ENCODE measurements around the gene HSBP1.

DNA sequence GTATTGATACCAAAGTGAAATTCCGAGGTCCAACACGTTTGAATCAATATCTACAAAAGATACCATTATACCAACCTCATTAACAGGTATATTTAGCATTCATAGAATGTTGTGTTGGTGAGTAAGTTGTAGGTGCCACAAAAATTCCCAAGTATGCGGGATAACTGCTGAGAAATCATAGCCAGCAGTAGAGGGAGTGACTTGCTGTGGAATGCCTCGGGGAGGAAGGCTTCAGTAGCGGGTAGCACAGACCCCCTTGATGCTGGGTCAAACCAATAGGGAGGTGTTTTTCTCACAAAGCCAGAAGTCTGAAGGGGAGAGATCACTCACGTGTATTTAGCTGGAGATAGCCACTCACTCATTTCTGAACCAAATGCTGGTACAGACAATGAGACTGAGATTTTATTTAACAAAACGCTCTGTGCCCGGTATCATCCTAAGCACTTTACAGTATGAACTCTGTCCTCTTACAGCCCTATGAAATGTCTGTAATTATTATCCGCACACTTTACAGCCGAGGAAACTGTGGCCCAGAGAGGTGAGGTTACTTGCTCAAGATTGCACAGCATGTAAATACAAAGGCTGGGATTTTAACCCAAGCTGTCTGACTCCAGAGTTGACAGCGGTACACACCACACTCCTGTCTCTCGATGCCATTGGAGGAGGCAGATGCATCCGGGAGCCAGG is 23.1 kb downstream of the HSBP1 start:
- TF ChIP-seq, protein P1, sequence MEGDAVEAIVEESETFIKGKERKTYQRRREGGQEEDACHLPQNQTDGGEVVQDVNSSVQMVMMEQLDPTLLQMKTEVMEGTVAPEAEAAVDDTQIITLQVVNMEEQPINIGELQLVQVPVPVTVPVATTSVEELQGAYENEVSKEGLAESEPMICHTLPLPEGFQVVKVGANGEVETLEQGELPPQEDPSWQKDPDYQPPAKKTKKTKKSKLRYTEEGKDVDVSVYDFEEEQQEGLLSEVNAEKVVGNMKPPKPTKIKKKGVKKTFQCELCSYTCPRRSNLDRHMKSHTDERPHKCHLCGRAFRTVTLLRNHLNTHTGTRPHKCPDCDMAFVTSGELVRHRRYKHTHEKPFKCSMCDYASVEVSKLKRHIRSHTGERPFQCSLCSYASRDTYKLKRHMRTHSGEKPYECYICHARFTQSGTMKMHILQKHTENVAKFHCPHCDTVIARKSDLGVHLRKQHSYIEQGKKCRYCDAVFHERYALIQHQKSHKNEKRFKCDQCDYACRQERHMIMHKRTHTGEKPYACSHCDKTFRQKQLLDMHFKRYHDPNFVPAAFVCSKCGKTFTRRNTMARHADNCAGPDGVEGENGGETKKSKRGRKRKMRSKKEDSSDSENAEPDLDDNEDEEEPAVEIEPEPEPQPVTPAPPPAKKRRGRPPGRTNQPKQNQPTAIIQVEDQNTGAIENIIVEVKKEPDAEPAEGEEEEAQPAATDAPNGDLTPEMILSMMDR (IDR thresholded peaks at IDR 0.05; ENCODE audit: control extremely low read depth in 1 of 3, insufficient read depth in 1 of 3, low read depth in 1 of 3, low read length in 3 of 3), result no peak
- TF ChIP-seq POLR2AphosphoS5 (IDR thresholded peaks at IDR 0.05; ENCODE audit: low read depth, low read length) (no peak), EZH2 (IDR thresholded peaks at IDR 0.05; ENCODE audit: low read depth, low read length, severe bottlenecking) (no peak), SUZ12 (IDR thresholded peaks at IDR 0.05; ENCODE audit: low read length) (no peak), SP1 (IDR thresholded peaks at IDR 0.05; ENCODE audit: low read depth, low read length) (no peak), CEBPB (IDR thresholded peaks at IDR 0.05; ENCODE audit: low read depth, low read length) (no peak), YY1 (IDR thresholded peaks at IDR 0.05; ENCODE audit: low read depth, low read length) (no peak), FOSL1 (IDR thresholded peaks at IDR 0.05; ENCODE audit: insufficient read depth, low read depth, low read length) (no peak), TCF12 (IDR thresholded peaks at IDR 0.05; ENCODE audit: low read depth, low read length) (no peak), JUN (IDR thresholded peaks at IDR 0.05; ENCODE audit: low read depth, low read length) (no peak), SRF (IDR thresholded peaks at IDR 0.05; ENCODE audit: low read depth, low read length) (no peak), CHD1 (IDR thresholded peaks at IDR 0.05; ENCODE audit: low read depth, low read length) (no peak)
- TF ChIP-seq, protein P2, sequence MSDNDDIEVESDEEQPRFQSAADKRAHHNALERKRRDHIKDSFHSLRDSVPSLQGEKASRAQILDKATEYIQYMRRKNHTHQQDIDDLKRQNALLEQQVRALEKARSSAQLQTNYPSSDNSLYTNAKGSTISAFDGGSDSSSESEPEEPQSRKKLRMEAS (IDR thresholded peaks at IDR 0.05), result no peak
- TF ChIP-seq, protein P3, sequence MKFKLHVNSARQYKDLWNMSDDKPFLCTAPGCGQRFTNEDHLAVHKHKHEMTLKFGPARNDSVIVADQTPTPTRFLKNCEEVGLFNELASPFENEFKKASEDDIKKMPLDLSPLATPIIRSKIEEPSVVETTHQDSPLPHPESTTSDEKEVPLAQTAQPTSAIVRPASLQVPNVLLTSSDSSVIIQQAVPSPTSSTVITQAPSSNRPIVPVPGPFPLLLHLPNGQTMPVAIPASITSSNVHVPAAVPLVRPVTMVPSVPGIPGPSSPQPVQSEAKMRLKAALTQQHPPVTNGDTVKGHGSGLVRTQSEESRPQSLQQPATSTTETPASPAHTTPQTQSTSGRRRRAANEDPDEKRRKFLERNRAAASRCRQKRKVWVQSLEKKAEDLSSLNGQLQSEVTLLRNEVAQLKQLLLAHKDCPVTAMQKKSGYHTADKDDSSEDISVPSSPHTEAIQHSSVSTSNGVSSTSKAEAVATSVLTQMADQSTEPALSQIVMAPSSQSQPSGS (IDR thresholded peaks at IDR 0.05; ENCODE audit: low read length), result no peak

Data from H1 (cell line).